Thoracic aorta (tissue), 2 donors: Measurements from ENCODE around the gene NPHP4. TPM values are rescaled to one million over a fixed set of nuclear protein-coding genes. Genes with fewer than 3 reads are reported as not detected.

Experiments
- ATAC-seq: fragments of 150-250 bp; one replicate; pipeline ENCODE4 v1.8.0; 2017; ENCODE audit warnings: low read depth; ENCODE audit not compliant: insufficient number of reproducible peaks, low FRiP score
- DNase-seq: peaks from one replicate; pipeline ENCODE4 v3.0.0-alpha.2; 2020; ENCODE audit warnings: low spot score
- H3K27ac ChIP-seq, 2 donors: fragments of 200-600 bp; sonication (generic); 1 replicate in 1 of 2; 2 replicates in 1 of 2; pipeline ENCODE4 v1.5.1; 2016; ENCODE audit warnings: mild to moderate bottlenecking in 2 of 2, moderate library complexity in 2 of 2
- H3K27me3 ChIP-seq: fragments of 200-600 bp; sonication (generic); replicated peaks from 2 replicates; pipeline ENCODE4 v1.6.0; 2016; ENCODE audit warnings: mild to moderate bottlenecking; ENCODE audit not compliant: insufficient read depth
- H3K36me3 ChIP-seq: fragments of 200-600 bp; sonication (generic); one replicate; pipeline ENCODE4 v1.5.1; 2016
- H3K4me1 ChIP-seq, 2 donors: fragments of 200-600 bp; sonication (generic); 1 replicate in 1 of 2; 2 replicates in 1 of 2; pipeline versions ENCODE4 v1.5.1 to v1.6.0; 2016; ENCODE audit warnings: low read depth in 2 of 2, mild to moderate bottlenecking in 1 of 2; ENCODE audit not compliant: control insufficient read depth in 1 of 2
- H3K4me3 ChIP-seq: fragments of 200-600 bp; sonication (generic); 2 replicates; pipeline ENCODE4 v1.5.1; 2016; ENCODE audit warnings: mild to moderate bottlenecking
- H3K9me3 ChIP-seq: fragments of 200-600 bp; sonication (generic); 2 replicates; pipeline ENCODE4 v1.5.1; 2016
- CTCF ChIP-seq: fragments of 200-600 bp; sonication (generic); IDR thresholded peaks from one replicate; pipeline ENCODE4 v1.5.1; 2019; ENCODE audit warnings: antibody characterized with exemption
- total RNA-seq, 2 donors: library from RNA; depleted of rRNA; stranded (reverse); fragments of >200 nt; gene quantifications; one replicate each; pipeline versions ENCODE4 v1.1.0 to v1.2.3, GENCODE V29; 2016

The NPHP4 gene
- total RNA-seq, 2 donors from 2014 or later: 11.4 to 15.1 TPM

- H3K4me3 ChIP-seq: no peak overlapping the region
- peaks cover 5% of the 10 kb centered on the region for H3K36me3 ChIP-seq
- no peak overlapping the region for H3K27ac ChIP-seq
- H3K4me1 ChIP-seq: no peaks in the 10 kb centered on the region
- no peak for TF ChIP-seq CTCF
- no peaks in the 10 kb centered on the region for H3K27me3 ChIP-seq
- ATAC-seq: no peak
- no peaks in the 10 kb centered on the region for H3K9me3 ChIP-seq
- DNase-seq: no peak
Observed at GRCh38 chr1:5955479-5955977, 36.7 kb downstream of the NPHP4 start.

- no peaks in the 10 kb centered on the region for H3K4me1 ChIP-seq
- DNase-seq: no peak
- H3K36me3 ChIP-seq: peaks cover 5% of the 10 kb centered on the region
- no peak overlapping the region for H3K27ac ChIP-seq
- H3K4me3 ChIP-seq: no peak overlapping the region
- no peak for TF ChIP-seq CTCF
- H3K9me3 ChIP-seq: no peaks in the 10 kb centered on the region
- no peak for ATAC-seq
- no peaks in the 10 kb centered on the region for H3K27me3 ChIP-seq
Observed at GRCh38 chr1:5954964-5955363, 37.3 kb downstream of the NPHP4 start.

GRCh38 chr1:5953386-5953785 lies 38.8 kb downstream of the NPHP4 start:
- Histone ChIP-seq H3K9me3 (no peaks in the 10 kb centered on the region), H3K27ac (no peak overlapping the region), H3K4me1 (no peaks in the 10 kb centered on the region), H3K36me3 (peaks cover 3% of the 10 kb centered on the region), H3K27me3 (no peaks in the 10 kb centered on the region), H3K4me3 (no peak overlapping the region)
- DNase-seq: no peak
- TF ChIP-seq CTCF: no peak
- no peak for ATAC-seq

GRCh38 chr1:5951846-5952410 lies 40.3 kb downstream of the NPHP4 start:
- Histone ChIP-seq H3K36me3 (peaks cover 10% of the 10 kb centered on the region), H3K4me1 (no peaks in the 10 kb centered on the region), H3K9me3 (no peaks in the 10 kb centered on the region), H3K4me3 (no peak overlapping the region), H3K27ac (no peak overlapping the region), H3K27me3 (no peaks in the 10 kb centered on the region)
- DNase-seq: no peak
- no peak for TF ChIP-seq CTCF
- ATAC-seq: no peak

GRCh38 chr1:5950994-5951785 lies 41.0 kb downstream of the NPHP4 start:
- DNase-seq (no peak), ATAC-seq (no peak)
- Histone ChIP-seq H3K4me1 (no peaks in the 10 kb centered on the region), H3K9me3 (no peaks in the 10 kb centered on the region), H3K4me3 (no peak overlapping the region), H3K27me3 (no peaks in the 10 kb centered on the region), H3K36me3 (peaks cover 10% of the 10 kb centered on the region), H3K27ac (no peak overlapping the region)
- no peak for TF ChIP-seq CTCF
